Left ventricle myocardium superior (tissue), 1 donor: Measurements from ENCODE around the gene EBPL. TPM values are rescaled to one million over a fixed set of nuclear protein-coding genes. Genes with fewer than 3 reads are reported as not detected.

Experiments
- ATAC-seq: fragments of 200-7000 bp; cut with Tn5 transposase; one replicate; pipeline ENCODE4 v1.9.1; 2020; ENCODE audit warnings: mild to moderate bottlenecking, moderate library complexity
- DNase-seq: peaks from one replicate; pipeline ENCODE4 v3.0.0-alpha.2; 2020
- intact Hi-C: fragments of 100-400 bp; cut with micrococcal nuclease; formaldehyde crosslinking; loops from one replicate; pipeline ENCODE4 v1.11.0; 2022
- total RNA-seq: library from RNA; stranded (reverse); fragmentation: NEBNext Ultra II Directional; extraction: Animal tissue kit (Norgen Biotek cat#: 25700); gene quantifications from one replicate; pipeline ENCODE4 v1.2.1, GENCODE V29; 2021
- donor health status: DM: no; HTN: yes; CAD: no; lungs with severe emphysema.

Gene EBPL
- total RNA-seq, 1 donor from 2014 or later: 6.9 TPM

DNA sequence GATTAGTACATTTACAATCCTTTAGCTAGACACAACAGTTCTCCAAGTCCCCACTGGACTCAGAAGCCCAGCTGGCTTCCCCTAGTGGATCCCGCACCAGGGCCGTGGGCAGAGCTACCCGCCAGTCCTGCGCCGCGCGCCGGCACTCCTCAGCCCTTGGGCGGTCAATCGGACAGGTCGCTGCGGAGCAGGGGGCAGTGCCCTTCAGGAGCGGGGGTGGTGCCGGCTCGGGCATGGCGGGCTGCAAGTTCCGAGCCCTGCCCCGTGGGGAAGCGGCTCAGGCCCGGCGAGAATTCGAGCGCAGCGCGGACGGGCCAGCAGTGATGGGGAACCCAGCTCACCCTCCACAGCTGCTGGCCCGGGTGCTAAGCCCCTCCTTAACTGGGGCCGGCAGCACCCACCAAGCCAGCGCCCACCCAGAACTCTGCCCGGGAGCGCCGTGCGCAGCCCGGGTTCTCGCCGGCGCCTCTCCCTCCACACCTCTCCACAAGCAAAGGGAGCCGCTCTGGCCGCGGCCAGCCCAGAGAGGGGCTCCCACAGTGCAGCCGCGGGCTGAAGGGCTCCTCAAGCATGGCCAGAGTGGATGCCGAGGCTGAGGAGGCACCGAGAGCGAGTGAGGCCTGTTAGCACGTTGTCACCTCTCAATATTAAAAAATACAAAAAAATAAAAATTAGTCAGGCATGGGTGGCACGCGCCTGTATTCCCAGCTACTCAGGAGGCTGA, 12.9 kb downstream of the EBPL start:
- ATAC-seq: no peak
- DNase-seq: peak; percentile 33
- intact Hi-C loops: no loop called here

DNA sequence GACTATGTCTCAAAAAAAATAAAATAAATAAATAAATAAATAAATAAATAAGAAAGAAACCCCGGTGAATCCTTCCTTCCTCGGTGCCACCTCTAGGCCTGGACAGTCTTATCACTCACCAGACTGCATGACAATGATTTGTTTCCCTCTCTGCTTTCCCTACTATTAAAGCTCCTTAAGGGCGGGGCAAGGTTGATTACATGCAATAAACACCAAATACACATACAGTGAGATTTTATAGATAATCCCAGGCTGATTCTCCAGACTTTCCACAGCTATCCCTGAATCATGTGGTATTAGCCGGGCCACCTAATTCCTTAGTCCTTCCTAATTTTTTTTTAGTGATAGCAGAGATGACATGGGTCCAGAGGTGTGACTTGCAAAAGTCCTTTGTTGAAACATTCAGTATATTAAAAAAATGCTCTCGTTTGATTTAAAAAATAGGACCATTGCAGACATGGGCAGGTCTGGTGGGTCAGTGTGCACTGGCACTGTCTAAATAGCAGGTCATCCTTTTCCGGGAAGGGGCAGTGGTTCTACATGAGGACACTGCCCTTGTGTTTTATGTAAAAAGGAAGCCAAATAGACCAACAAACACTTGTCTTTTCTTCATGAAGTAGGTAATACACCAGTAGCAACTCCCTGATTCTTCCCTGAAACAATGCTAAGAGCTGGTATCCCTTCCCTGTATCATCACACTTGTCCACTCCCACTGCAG, 14.5 kb downstream of the EBPL start:
- DNase-seq (no peak), ATAC-seq (no peak)
- intact Hi-C loops: no loop called here

DNA sequence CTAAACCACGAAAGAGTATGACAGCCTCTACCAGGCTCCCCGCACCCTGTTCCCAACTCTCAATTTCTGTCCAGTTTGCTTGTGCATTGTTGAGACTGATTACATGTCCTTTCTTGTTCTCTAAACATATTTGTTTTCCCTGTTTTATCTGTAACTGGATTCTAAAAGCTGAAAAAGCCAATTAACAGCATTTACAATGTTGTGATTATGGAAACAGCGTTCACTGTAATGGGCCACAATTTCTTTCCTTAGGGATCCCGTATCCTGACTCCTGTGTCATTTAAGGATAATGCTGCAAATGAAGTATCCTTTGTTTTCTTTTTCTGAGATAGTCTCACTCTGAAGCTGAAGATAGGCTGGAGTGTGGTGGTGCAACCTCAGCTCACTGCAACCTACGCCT, 20.5 kb downstream of the EBPL start:
- ATAC-seq (no peak), DNase-seq (no peak)
- intact Hi-C loops: no loop called here

DNA sequence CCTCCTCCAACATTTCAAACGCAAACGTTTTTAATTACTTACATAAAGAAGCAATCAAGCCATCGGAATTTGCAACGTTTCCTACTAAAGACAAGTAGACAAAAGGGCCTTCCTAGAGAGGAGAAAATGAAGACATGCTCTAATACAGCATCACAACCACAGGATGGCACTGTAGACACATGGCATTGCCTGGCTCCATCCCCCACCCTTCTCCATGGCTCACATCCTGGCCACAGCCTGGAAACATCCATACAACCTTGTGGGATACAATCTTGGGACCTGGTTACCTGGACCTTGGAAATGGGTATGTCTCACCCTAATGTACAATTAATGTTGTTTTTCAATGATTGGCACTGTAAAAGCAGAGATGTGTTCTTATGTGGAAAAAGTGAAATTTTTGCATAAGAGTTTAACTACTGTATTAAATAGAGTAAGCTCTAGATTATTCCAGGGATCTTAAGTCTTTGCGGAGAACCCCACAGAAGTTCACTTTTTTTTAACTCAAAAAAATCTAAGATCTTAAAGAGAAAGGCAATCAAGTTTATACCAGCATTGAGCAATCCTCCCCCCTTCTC, 21.5 kb downstream of the EBPL start:
- intact Hi-C loops: loop anchor here (10.0 kb wide), 1 partner anchor 185 kb away; no protein-coding TSS in a partner anchor
- ATAC-seq: peak; percentile 92
- DNase-seq: peak; percentile 42

DNA sequence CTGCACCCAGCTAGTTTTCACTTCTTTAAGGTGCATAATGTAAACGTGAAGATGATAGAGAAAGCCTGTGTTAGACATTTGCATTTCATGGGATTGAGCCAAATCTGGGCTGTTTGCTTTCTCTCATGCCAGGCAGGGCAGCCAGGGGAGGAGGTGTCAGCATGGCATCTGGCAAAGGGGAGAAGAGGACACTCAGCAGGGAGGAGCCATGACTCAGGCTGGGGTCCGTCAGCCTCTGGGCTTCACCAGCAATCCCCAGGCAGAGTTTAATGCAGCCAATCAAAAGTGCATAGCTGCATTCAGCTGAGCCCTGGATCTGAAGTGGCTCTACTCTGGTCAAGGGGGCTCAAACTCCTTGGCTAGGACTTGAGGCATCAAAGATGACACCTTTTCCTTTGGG, 23.5 kb downstream of the EBPL start:
- intact Hi-C loops: loop anchor here (10.0 kb wide), 1 partner anchor 187 kb away; no protein-coding TSS in a partner anchor
- no peak for DNase-seq
- ATAC-seq: no peak

DNA sequence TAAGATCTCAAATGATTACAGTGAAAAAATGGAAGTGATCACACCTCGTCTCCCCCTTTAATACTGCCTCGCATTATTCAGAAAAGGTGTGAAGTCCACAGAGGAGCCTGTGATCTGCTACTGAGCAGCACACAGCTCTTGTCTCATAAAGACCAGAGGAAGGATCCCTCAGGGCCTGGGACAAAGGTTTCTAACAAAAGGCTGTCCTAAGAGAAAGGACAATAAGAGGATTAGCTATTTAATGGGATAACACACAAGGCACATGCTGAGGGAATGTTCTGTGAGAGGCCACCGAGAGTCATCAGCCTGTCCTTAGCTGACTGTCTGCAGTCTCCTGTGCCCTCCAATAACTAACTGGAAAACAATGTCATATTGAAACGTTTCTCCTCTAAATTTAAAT, 26.7 kb downstream of the EBPL start:
- intact Hi-C loops: loop anchor here (10.0 kb wide), 1 partner anchor 190 kb away; no protein-coding TSS in a partner anchor
- ATAC-seq: no peak

DNA sequence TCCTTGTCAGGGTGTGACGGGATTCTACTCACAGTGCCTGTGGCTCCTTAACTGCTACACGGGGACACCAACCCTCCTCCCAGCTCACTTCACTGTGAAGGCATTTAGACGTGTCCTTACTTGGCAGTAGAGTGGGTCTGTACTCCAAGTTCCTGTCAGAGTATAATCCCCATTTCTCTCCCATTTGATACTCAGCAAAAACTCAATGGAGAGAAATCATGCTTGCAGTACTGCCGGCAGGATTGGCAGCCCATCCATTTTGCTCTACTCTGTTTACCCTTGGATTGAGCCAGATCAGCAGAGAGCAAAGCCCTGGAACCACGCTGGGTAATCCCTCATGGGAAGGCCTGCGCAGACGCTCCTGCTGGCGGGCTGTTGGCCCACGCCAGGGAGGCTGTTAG, 34.0 kb downstream of the EBPL start:
- ATAC-seq: no peak

More for the DNA sequence above, 26.7 kb downstream of the EBPL start:
- DNase-seq: no peak

DNA sequence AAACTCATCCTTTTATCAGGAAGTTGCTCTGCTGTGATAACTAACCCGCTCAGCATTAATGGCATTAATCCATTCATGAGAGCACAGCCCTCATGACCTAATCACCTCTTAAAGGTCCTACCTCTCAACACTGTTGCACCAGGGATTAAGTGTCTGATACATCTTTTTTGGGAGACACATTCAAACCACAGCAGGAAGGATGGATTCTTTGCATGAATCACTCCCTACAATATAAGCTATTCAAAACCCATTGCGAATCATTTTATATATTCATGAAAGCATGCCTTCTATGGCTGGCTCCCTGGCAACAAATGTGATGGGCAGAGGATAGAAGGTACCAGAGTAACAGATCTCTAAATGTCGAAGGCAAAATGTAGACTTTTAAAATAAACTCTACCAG, 35.4 kb downstream of the EBPL start:
- DNase-seq: no peak
- no peak for ATAC-seq
- intact Hi-C loops: no loop called here

More for the DNA sequence above, 34.0 kb downstream of the EBPL start:
- no peak for DNase-seq
- intact Hi-C loops: no loop called here

DNA sequence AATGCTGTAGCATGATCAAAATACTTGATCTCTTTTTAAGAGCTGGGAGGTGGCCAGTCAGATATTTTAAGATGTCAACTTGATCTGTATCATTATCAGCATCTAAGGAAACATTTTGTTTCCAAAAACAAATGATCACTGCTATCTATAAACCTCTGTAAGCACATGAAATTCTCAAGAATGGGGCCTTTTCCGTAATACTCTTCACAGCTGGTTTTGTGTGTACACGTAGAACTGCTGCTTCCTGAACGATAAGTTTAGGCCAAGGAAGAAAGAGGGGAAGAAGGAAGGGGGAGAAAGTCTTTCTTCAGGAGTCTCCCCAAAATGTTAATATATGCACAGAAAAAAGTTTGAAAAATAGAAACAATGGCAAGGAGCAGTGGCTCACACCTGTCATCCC, 37.3 kb downstream of the EBPL start:
- ATAC-seq: no peak
- no peak for DNase-seq
- intact Hi-C loops: no loop called here

DNA sequence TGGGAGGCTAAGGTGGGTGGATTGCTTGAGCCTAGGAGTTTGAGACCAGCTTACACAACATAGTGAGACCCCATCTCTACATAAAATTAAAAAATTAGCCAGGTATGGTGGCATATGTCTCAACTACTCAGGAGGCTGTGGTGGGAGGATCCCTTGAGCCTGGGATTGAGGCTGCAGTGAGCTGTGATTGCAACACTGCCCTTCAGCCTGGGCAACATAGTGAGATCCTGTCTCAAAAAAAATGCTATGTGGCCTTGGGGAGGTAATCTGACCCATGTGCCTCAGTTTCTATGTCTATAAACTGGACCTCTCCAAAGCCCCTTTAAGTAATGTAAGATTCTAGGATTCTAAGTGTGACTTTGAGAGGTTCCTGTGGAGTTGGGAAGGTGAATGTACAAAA, 37.8 kb downstream of the EBPL start:
- ATAC-seq (no peak), DNase-seq (no peak)
- intact Hi-C loops: no loop called here

DNA sequence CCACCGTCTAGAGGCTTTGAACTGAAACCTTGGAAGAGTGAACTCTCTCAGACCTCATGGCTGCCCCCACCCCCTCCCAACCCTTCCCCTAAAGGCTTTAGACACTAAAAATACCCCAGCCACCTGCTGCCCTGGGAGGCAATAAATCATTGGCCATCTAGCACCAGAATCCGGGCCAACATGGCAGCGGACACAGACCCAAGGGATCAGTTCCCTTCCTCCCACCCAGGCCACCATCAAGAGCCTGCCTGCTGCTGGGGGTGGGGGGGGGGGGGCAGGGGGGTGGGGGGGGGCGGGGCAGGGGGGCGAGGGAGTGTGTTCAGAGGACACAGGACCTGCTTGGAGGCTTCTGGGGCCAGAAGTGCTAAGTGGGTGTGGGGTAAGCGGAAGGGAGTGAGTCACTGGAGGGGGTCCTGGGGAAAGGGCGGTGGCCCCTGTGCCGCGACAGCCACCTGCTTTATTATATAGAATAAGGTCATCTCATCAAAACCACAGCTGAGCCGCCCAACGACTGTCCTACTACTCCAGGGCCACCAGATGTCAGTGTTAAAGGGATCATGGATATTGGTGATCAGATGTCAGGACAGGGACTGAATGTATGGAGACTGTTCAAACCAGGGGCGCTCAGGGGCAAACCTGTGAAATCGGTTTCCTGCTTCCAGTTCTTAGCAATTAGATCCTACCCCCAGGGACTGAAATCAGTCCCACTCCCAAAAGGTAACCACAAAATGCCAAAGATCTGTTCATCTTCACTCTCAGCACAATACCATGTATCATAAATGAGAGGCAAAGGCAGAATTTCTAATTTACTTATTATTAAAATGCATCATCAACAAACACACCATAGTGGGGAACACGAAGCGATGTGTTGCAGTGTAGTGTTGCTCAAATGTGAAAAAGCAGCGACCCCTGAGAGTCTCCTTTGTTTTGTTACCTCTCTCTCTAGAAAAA, 38.7 kb downstream of the EBPL start:
- DNase-seq (no peak), ATAC-seq (peak; percentile 59)
- intact Hi-C loops: no loop called here

DNA sequence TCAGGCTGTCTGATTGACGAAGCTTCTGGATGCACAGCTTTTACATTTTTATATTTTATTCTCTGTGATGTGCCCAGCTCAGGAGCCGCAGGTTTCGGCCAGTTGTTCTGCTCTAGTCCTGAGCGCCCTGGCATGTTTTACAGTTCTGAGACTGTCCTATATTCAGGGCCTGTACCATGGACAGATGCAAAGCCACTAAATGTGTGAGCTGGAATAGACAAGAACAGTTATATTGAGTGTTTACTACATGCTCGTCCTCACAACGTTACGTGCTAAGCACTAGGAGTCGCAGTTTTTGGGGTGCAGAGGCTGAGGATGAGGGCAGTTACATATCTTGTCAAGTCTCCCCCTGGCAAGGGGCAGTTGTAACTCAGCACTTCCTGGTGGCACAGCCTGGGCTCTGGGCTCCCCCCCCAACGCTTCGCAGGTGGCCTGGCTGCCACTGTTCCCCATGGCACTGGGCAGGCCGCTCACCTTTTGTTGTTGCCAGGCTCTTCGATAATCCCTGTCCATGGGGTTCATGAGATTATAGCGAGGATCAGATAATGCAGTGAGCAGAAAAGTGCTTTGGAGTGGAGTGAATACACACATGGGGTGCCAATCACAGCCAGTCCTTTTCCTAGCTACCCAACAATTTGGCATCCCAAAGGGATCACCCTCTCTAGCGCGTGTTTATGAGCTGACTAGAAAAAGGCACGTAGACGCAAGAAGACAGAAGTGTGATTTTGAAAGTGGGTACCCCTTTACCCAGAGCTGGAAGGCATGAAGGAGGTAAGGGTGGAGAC, 39.5 kb downstream of the EBPL start:
- intact Hi-C loops: no loop called here
- ATAC-seq (no peak), DNase-seq (no peak)

DNA sequence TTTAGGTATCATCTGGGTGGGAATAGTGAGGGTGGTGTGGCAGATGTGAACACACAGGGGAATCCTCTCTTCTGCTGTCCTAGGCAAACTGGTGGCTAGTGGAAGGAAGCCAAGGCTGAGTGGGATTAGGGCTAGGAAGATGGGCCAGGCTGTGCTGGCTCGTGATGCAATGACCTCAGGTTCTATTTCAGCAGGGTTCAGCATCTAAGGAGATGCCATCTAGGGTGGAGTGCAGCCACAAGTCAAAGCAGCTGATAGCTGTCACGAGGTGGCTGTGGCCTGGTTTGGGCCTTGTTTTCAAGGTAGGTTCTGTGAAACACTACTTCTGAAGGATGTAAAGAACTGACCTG, 41.3 kb downstream of the EBPL start:
- intact Hi-C loops: no loop called here
- DNase-seq (no peak), ATAC-seq (peak; percentile 10)

DNA sequence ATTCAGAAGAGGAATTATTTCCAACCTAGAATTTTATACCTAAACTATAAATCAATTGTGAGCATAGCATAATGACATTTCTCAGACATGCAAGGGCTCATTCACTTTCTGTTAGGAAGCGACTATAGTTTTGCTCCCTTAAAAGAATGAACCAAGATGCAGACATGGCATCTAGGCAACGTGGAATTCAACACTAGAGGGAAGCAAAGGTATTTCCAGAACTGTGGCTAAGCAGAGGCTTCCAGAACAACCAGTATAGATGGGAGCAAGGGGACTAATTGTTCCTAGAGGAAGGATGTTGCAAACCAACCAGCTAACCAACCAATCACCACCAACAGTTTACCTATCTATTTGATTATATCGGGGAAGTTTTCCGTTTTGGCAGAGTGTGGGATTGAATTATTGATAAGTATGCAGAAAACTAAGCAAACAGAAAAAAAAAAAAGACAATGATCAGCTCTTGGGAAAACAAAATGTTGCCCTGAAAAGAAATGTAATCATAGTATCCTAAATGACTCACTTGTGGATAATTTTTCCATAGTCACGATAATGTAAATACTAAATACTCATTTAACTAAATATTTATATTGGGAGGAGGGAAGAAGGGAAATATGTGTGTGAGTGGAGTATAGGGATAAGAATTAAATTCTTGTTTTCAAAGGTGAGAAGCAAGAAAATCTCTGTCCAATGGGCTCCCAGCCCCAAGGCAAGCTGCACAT, 41.9 kb downstream of the EBPL start:
- ATAC-seq: peak; percentile 65
- intact Hi-C loops: no loop called here
- no peak for DNase-seq

DNA sequence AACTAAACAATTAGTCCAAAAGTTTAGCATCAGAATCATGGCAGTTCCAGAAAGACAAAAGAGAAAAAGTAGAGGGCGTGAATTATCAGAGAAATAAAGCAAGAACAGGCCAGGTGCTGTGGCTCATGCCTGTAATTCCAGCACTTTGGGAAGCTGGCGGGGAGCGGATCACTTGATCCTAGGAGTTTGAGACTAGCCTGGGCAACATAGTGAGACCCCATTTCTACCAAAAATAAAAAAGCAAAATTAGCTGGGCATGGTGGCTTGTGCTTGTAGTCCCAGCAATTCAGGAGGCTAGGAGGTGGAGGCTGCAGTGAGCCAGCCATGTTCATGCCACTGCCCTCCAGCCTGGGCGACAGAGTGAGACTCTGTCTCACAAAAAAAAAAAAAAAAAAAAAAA, 44.6 kb downstream of the EBPL start:
- no peak for ATAC-seq

DNA sequence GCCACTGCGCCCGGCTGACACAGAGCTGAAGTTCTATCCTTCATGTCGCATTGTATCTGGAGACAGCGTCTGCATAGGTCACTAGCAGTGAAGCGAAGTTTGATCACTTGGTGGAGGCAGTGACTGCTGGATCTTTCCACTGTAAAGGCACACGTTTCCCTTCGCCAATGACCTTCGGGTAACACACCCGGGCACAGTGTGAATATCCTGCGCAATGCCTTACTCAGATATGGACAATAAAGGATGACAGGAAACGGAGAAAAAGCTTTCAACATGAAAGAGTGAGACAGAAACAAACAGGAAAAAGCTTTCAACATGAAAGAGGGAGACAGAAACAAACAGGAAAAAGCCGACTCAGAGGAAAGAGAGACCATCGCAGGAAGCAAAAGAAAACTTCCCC, 45.8 kb downstream of the EBPL start:
- intact Hi-C loops: no loop called here
- ATAC-seq: no peak
- no peak for DNase-seq

More for the DNA sequence above, 44.6 kb downstream of the EBPL start:
- intact Hi-C loops: no loop called here
- DNase-seq: no peak

DNA sequence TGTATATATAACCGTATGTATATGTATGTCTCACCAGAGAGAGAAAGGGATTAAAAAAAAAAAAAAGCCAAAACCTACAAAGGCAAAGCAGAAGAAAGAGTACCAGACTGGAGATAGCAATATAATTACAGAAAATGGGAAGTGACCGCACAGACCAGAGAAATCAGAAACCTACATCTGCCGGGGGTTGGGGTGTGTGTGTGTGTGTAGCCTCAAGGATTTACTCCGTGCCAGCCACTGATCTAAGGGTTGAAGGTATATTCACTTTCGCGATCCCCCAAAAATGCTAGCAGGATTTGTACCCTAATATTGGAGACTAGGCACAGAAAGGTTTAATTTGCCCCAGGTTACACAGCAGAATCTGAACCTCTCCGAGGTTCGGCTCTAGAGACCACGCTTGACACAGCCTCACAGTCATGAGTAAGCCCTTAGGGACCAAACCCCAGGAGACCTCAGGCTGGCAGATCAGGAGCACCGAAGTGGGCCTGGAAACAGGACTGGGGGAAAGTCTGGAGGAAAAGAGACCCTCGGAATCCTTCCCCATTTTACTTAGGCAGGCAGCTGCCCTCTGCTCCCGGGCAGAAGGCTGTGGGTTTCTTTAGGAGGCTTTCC, 48.1 kb downstream of the EBPL start:
- ATAC-seq (peak; percentile 62), DNase-seq (no peak)
- intact Hi-C loops: no loop called here
